Thyroid gland (tissue), 4 donors: ENCODE results near the gene MGAT5B.

Source experiments
- POLR2A ChIP-seq, 2 donors: fragments of 450-650 bp; IDR thresholded peaks; one replicate each; pipeline ENCODE4 v1.6.1; 2017; ENCODE audit warnings: antibody characterized with exemption in 2 of 2, mild to moderate bottlenecking in 2 of 2, moderate library complexity in 1 of 2
- TF ChIP-seq, protein P1 (sequence below), 6 experiments: fragments of 200-600 bp in 3 of 6; fragments of 450-650 bp in 3 of 6; sonication (generic) in 3 of 6; IDR thresholded peaks; one replicate each; pipeline ENCODE4 v1.5.1; 2016 to 2019; ENCODE audit warnings: antibody characterized with exemption in 6 of 6, mild to moderate bottlenecking in 2 of 6, inconsistent platforms in 1 of 6, moderate library complexity in 1 of 6

DNA sequence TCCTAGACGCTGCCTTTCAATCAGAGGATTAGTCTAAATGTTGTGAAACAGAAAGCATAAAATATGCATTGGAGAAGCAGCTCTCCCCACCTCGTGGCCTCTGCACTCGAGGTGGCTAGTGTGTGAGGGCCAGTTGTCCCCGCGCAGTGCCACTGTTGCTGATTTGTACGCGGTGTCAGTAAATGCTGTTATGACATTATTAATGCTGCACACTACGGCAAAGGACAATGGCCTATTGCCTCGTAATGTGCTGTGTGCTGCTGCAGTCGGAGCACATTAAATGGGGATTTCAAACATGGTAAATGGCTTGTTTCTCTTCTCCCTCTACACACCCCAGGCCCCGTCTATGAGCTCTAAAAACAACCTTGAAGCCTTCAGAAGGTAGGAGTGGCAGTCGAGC is 5.7 kb upstream of the MGAT5B start:
- TF ChIP-seq, protein P1, sequence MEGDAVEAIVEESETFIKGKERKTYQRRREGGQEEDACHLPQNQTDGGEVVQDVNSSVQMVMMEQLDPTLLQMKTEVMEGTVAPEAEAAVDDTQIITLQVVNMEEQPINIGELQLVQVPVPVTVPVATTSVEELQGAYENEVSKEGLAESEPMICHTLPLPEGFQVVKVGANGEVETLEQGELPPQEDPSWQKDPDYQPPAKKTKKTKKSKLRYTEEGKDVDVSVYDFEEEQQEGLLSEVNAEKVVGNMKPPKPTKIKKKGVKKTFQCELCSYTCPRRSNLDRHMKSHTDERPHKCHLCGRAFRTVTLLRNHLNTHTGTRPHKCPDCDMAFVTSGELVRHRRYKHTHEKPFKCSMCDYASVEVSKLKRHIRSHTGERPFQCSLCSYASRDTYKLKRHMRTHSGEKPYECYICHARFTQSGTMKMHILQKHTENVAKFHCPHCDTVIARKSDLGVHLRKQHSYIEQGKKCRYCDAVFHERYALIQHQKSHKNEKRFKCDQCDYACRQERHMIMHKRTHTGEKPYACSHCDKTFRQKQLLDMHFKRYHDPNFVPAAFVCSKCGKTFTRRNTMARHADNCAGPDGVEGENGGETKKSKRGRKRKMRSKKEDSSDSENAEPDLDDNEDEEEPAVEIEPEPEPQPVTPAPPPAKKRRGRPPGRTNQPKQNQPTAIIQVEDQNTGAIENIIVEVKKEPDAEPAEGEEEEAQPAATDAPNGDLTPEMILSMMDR (IDR thresholded peaks at IDR 0.05) = no peak
- no peak for TF ChIP-seq POLR2A (IDR thresholded peaks at IDR 0.05)
